HG02840 (cell line): ENCODE results near the gene IGF2BP2.
"Not testable (repeated sequence)": the region's sequence is repeated elsewhere in the genome, so short reads cannot be mapped to it uniquely, and the experiment has no call there.

Experiments
- ATAC-seq: cut with Tn5 transposase; IDR thresholded peaks from one replicate; pipeline ENCODE4 v1.9.1; 2021; ENCODE audit warnings: mild to moderate bottlenecking, moderate library complexity, moderate number of reproducible peaks; ENCODE audit not compliant: unreplicated experiment, low FRiP score

The IGF2BP2 gene

DNA sequence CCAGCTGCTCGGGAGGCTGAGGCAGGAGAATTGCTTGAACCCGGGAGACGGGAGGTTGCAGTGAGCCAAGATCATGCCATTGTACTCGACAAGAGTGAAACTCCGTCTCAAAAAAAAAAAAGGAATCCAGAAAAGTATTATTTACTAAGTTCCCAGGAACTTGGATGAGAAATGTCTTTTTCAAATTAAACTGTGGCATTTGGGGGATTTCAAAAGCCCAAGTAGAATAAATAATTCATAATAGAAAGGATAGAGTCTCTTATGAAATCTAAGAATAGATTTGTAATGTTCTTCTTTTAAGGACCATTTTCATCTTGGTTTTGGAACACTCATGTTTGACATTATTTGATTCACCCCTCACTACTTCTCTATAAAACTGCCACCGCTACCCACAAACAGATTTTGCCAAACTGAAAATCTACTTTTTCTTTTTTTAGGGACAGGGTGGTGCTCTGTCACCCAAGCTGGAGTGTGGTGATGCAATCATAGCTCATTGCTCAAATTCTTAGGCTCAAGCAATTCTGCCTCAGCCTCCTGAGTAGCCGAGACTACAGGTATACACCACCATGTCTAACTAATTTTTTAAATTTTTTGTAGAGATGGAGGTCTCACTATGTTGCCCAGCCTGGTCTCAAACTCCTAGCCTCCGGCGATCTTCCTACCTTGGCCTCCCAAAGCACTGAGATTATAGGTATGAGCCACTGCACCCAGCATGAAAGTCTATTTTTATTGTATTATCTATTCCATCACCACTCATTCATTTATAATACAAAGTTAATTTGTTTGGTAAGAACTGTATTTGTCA lies 139.4 kb downstream of the IGF2BP2 start:
- no peak for ATAC-seq

GRCh38 chr3:185680231-185680630 lies 144.6 kb downstream of the IGF2BP2 start:
- ATAC-seq, result no peak

DNA sequence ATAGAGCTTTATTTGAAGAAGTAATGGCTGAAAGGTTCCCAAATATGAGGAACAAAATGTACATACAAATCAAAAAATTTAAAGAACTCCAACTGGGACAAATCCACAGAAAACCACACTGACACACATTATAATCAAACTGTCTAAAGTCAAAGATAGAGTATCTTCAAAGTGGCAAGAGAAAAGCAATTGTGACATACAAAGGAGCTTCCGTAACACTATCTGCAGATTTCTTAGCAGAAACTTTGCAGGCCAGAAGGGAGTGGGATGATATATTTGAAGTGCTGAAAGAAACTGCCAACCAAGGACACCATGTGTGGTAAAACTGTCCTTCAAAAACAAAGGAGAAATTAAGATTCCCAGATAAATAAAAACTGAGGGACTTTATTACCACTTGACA lies 146.8 kb downstream of the IGF2BP2 start:
- no peak for ATAC-seq

DNA sequence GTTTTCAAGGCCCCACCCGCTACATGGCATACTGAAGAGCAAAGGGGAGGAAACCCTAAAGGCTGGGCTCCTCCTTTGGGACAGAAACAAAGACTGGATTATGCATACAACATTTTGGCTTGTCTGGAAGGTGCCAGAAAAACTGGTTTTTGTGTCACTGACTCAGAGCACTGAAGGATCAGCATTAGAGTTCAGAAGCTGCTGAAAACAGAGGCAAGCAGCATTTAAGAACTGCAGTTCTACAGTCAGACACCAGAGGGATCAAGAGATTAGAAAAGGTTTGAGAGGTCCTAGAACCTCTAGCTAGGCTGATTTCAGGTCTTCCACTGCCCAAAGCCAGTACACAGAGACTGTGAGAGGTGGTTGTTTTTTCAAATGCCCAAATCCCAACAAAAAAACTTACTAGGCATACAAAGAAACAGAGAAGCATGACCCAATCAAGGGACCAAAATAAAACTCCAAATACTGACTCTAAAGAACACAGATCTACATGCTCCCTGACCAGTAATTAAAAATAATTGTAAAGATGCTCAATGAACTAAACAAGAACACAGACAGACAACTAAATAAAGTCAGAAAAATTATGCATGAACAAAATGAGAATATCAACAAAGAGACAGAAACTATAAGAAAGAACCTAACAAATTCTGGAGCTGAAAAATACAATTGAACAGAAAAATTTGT lies 147.6 kb downstream of the IGF2BP2 start:
- no peak for ATAC-seq

DNA sequence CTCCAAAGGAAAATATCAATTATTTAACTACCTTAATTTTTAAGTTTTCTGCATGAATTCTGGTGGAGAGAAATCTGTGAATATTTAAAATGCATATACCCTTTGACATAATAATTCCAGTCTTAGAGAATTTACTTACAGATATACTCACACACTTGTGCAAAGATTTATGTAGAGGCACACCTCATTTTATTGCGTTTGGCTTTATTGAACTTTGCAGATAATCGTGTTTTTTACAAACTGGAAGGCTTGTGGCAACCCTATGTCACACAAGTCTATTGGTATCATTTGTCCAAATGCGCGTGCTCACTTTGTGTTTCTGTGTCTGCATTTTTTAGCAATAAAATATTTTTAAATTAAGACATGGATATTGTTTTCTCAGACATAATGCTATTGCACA lies 157.3 kb downstream of the IGF2BP2 start:
- ATAC-seq, result no peak

GRCh38 chr3:185663929-185664328 lies 160.9 kb downstream of the IGF2BP2 start:
- ATAC-seq, result no peak

GRCh38 chr3:185661772-185662171 lies 163.1 kb downstream of the IGF2BP2 start:
- ATAC-seq, result no peak

DNA sequence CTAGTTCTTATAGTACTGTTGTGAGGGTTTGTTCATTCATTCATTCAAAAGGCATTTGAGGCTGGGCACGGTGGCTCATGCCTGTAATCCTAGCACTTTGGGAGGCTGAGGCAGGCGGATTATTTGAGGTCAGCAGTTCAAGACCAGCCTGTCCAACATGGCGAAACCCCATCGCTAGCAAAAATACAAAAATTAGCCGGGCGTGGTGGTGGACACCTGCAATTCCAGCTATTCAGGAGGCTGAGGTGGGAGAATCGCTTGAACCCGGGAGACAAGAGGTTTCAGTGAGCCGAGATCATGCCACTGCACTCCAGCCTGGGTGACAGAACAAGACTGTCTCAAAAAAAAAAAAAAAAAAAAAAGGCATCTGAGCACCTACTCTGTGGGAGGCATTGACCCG lies 163.5 kb downstream of the IGF2BP2 start:
- ATAC-seq, result not testable (repeated sequence)

- ATAC-seq, result no peak
These were observed 164.6 kb downstream of the IGF2BP2 start for GRCh38 chr3:185659942-185660921.

- no peak for ATAC-seq
These were observed 165.9 kb downstream of the IGF2BP2 start for GRCh38 chr3:185658943-185659342.

- ATAC-seq, result no peak
These were observed 166.3 kb downstream of the IGF2BP2 start for GRCh38 chr3:185658504-185658912.

DNA sequence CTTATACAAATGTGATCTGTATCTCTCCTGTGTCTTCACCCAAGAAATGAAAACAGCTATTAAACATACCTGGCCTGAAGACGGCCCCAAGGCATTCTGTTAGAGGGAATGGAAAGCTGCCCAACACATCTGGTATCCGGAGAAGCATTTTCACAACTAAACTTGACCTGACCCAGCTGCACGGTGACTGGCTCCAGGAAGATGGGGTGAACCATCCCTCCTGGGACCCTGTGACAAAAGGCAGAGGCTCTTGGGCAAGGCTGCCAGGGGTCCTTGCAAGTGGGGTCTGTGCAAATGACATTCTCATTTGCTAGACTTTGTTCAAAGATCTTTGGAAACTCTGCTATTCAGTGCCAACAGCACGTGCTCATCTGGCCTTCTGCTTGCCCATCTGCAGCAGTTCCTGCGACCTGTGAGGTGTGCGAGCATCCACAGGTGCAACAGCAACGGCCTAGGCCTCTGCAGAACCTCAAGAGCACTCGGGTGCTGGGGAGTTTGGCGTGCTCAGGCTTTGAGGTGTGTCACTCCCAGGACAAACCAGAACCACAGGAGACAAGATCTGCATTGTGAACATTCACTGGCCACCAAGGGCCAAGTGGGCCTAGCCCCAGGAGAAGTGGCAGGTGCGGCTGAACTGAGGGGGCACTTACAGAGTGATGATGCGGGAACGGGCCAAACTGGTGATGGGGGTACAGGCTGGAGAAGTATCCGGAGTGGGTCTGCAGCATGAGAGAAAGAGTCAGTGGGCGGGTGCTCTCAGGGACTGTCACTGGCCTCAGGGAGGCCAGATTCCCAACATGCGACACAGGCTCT lies 166.9 kb downstream of the IGF2BP2 start:
- ATAC-seq, result no peak

DNA sequence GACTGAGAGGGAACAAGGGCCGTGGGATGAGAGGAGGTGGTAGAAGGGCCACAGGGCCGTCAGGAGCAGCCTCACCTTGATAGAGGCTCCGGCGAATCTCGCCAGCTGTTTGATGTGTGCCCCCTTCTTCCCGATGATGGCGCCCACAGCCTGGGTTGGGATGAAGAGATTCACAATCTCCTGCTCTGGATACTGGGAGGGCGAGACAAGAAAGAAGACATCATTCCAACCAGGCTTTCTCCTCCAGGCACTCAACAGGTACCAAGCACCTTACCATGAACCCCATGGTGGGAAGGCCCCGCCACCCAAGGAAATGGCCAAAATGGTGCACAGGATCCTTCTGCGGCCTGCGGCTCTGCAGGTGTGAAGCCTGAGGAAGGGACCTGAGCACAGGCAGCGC lies 167.6 kb downstream of the IGF2BP2 start:
- ATAC-seq, result no peak

DNA sequence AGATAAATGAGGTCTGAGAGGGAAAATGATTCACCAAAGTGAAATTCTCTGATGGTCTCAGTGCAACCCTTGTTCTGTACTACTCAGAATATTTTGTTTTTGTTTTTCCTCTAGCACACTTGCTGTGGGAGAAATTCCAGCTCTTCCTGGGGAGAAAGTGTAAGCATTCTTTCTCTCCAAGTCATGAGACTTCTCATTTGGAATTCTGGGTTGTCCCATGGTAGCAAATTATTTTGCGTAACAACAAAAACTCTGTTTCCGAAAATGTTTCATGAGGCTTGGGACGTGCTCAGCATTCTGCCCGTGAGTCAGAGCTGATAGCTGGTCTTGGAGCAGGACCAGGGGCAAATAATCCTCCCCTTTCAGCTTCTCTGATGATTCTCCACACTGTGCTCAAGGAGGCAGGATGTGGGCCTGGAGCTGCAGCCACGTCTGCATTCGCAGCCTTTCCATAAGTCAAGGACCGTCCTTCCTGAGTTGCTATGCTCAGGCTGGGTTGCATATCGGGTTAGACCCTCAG lies 168.5 kb downstream of the IGF2BP2 start:
- ATAC-seq, result no peak

DNA sequence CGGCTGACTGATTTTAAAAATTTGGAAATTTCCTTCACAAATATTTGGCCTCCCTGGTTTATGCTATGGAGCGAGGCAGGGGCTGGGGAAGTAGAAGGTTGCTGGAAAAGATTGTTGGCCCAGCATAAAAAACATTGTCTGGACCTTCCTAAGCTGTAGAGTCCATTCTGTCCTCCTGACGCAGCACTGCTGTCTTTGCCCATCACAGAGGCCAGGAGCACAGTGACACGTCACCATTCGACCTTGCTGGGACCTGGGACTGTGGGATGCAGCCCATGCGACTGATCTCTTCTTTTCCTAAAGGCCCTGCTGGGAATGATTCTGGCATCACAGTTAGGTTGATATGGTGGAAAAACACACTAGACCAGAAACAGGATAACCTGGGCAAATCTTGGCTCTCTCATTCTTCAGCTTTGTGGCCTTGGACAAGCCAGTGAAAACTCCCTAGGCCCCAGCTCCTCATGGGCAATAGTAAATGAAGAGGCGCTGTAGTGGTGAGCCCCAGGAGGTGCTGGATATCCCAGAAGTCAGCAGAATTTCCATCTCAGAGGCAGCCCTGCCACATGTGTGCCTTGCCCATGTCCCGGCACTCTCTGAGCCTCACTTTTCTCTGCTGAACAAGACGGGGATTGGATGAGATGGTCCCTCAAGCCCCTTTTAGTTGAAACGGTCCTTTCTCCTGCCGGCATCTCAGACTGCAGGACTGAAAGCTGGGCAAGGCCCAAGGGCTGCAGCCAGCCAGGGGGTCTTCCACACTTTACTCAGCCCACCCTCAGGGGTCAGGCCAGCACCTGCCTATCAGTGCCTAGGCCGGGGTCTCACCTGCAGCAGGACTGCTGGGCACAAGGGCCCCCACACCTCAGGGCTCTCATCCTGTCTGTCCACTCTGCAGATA lies 169.2 kb downstream of the IGF2BP2 start:
- no peak for ATAC-seq

DNA sequence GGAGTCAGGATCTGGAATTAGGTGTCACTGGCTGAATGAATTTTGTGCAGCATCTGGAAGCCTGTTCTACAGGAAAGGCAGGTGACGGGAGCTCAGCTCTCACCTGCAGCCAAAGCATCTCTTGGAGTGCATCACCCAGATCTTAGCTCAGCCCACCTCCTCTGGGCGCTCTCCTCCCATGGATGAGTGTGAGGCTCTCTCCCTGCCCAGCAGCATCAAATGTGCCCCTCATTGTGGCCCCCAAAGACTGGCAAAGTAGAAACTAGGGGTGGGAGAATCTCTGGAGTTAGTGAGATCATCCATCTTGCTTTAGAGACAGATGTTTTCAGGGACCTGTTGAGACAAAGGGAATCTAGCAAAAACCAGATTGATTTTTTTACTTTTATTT lies 170.1 kb downstream of the IGF2BP2 start:
- no peak for ATAC-seq

GRCh38 chr3:185653949-185654757 lies 170.7 kb downstream of the IGF2BP2 start:
- ATAC-seq, result no peak

DNA sequence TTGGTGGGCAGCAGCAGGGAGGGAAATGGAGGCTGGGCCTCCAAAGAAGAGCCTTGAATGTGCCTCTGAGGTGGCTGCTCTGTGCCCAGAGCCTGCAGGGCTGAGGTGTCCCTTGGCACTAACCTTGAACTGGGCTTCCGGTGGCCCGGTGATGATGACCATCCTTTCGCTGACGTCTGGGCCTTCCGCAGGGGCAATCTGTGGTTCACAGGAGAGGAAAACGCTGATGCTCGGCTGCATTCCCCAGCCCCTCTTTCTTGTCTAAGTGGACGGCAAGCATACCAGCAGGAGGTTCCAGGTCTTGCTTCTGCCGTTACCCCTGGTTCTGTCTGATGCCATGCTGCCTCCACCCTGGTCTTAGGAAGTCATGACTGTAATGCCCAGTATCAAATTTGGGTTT lies 172.9 kb downstream of the IGF2BP2 start:
- no peak for ATAC-seq
